ENCODE data around the gene TRABD2A. TPM values are rescaled to one million over a fixed set of nuclear protein-coding genes. Genes with fewer than 3 reads are reported as not detected.

TRABD2A gene
- total RNA-seq, 4 donors from 2014 or later = 0.47 to 2.7 (median 1.4) TPM

GRCh38 chr2:84897773-84898172 lies 16.9 kb upstream of the TRABD2A start:
- Histone ChIP-seq H3K9me3 (no peaks in the 10 kb centered on the region), H3K36me3 (no peaks in the 10 kb centered on the region), H3K27me3 (no peaks in the 10 kb centered on the region), H3K27ac (peak overlapping the region in 2 of 4 donors; percentile 45 to 63), H3K4me1 (peaks cover 0 to 23% (median 0%) of the 10 kb centered on the region in 3 donors), H3K4me3 (no peak overlapping the region)
- WGBS, 2 donors (ENCODE audit: low coverage in 1 of 2) = 67 to 69% methylated on average over 1 of the region's 1 CpG
- TF ChIP-seq POLR2A (IDR thresholded peaks at IDR 0.05) (no peak), CTCF (IDR thresholded peaks at IDR 0.05) (no peak), EP300 (IDR thresholded peaks at IDR 0.05) (no peak), POLR2AphosphoS5 (IDR thresholded peaks at IDR 0.05) (no peak)
- ATAC-seq = no peak

GRCh38 chr2:84896567-84896966 lies 15.7 kb upstream of the TRABD2A start:
- no peak for ATAC-seq
- H3K9me3 ChIP-seq = no peaks in the 10 kb centered on the region
- WGBS, 2 donors (ENCODE audit: low coverage in 1 of 2) = 67 to 74% methylated on average over 2 of the region's 2 CpGs
- H3K36me3 ChIP-seq = no peaks in the 10 kb centered on the region
- H3K4me3 ChIP-seq = no peak overlapping the region
- H3K27ac ChIP-seq = no peak overlapping the region
- peaks cover 0 to 23% (median 0%) of the 10 kb centered on the region in 3 donors for H3K4me1 ChIP-seq
- H3K27me3 ChIP-seq = no peaks in the 10 kb centered on the region
- TF ChIP-seq CTCF (IDR thresholded peaks at IDR 0.05) = no peak
- TF ChIP-seq EP300 (IDR thresholded peaks at IDR 0.05) = no peak
- TF ChIP-seq POLR2AphosphoS5 (IDR thresholded peaks at IDR 0.05) = no peak
- no peak for TF ChIP-seq POLR2A (IDR thresholded peaks at IDR 0.05)

- TF ChIP-seq EP300 (IDR thresholded peaks at IDR 0.05) (no peak), POLR2A (IDR thresholded peaks at IDR 0.05) (no peak), CTCF (IDR thresholded peaks at IDR 0.05) (no peak), POLR2AphosphoS5 (IDR thresholded peaks at IDR 0.05) (no peak)
- peaks cover 0 to 23% (median 0%) of the 10 kb centered on the region in 3 donors for H3K4me1 ChIP-seq
- H3K36me3 ChIP-seq = no peaks in the 10 kb centered on the region
- H3K4me3 ChIP-seq = no peak overlapping the region
- H3K27ac ChIP-seq = peak overlapping the region in 2 of 4 donors; percentile 27 to 37
- ATAC-seq = peak; percentile 29
- H3K27me3 ChIP-seq = no peaks in the 10 kb centered on the region
- WGBS, 2 donors (ENCODE audit: low coverage in 1 of 2) = 40 to 59% methylated on average over 6 of the region's 7 CpGs
- H3K9me3 ChIP-seq = no peaks in the 10 kb centered on the region
These were observed 14.1 kb upstream of the TRABD2A start for GRCh38 chr2:84894758-84895520.

- Histone ChIP-seq H3K9me3 (no peaks in the 10 kb centered on the region), H3K27me3 (no peaks in the 10 kb centered on the region), H3K27ac (no peak overlapping the region), H3K36me3 (no peaks in the 10 kb centered on the region), H3K4me3 (no peak overlapping the region), H3K4me1 (peaks cover 0 to 23% (median 0%) of the 10 kb centered on the region in 3 donors)
- 84 to 89% methylated on average over 4 to 6 of the region's 6 CpGs for WGBS, 2 donors (ENCODE audit: low coverage in 1 of 2)
- no peak for TF ChIP-seq POLR2A (IDR thresholded peaks at IDR 0.05)
- no peak for TF ChIP-seq EP300 (IDR thresholded peaks at IDR 0.05)
- no peak for TF ChIP-seq POLR2AphosphoS5 (IDR thresholded peaks at IDR 0.05)
- no peak for TF ChIP-seq CTCF (IDR thresholded peaks at IDR 0.05)
- no peak for ATAC-seq
These were observed 13.3 kb upstream of the TRABD2A start for GRCh38 chr2:84894131-84894586.
